ENCODE data around the gene STK17A.

- TF ChIP-seq CTCF (IDR thresholded peaks at IDR 0.05): no peak
- TF ChIP-seq EZH2 (IDR thresholded peaks at IDR 0.05): no peak
- TF ChIP-seq EZH2phosphoT487 (IDR thresholded peaks at IDR 0.05): no peak
Observed at GRCh38 chr7:43577485-43577951, 5.4 kb upstream of the STK17A start.
